Trophoblast cell (in vitro differentiated cells and primary cell): ENCODE results near the gene MYO7B.

ENCODE experiments used
- DNase-seq, 2 donors: peaks; one replicate each; pipeline ENCODE4 v3.0.0-alpha.2; 2016
- H2AFZ ChIP-seq: 2 replicates; pipeline ENCODE4 v1.6.1; 2013; ENCODE audit warnings: low read length, moderate library complexity, mild to moderate bottlenecking; ENCODE audit not compliant: insufficient read depth, poor library complexity
- H2AK5ac ChIP-seq: 2 replicates; pipeline ENCODE4 v1.6.1; 2013; ENCODE audit warnings: mild to moderate bottlenecking, low read length
- H2BK120ac ChIP-seq: 2 replicates; pipeline ENCODE4 v1.6.1; 2013; ENCODE audit warnings: low read length, mild to moderate bottlenecking, moderate library complexity; ENCODE audit not compliant: insufficient read depth, poor library complexity
- H2BK12ac ChIP-seq: 2 replicates; pipeline ENCODE4 v1.6.1; 2013; ENCODE audit warnings: mild to moderate bottlenecking, low read length, moderate library complexity
- H2BK5ac ChIP-seq: 2 replicates; pipeline ENCODE4 v1.6.1; 2013; ENCODE audit warnings: low read length, low read depth, moderate library complexity, mild to moderate bottlenecking; ENCODE audit not compliant: poor library complexity
- H3K14ac ChIP-seq: 2 replicates; pipeline ENCODE4 v1.6.1; 2013; ENCODE audit warnings: mild to moderate bottlenecking, low read length
- H3K18ac ChIP-seq: 2 replicates; pipeline ENCODE4 v1.6.1; 2013; ENCODE audit warnings: mild to moderate bottlenecking, low read length
- H3K23ac ChIP-seq: 2 replicates; pipeline ENCODE4 v1.6.1; 2013; ENCODE audit warnings: low read length
- H3K27ac ChIP-seq: 2 replicates; pipeline ENCODE4 v1.5.1; 2013; ENCODE audit warnings: low read depth, mild to moderate bottlenecking, inconsistent platforms, low read length, moderate library complexity
- H3K27me3 ChIP-seq: 2 replicates; pipeline ENCODE4 v1.6.1; 2013; ENCODE audit warnings: inconsistent platforms, mild to moderate bottlenecking, low read length, moderate library complexity; ENCODE audit not compliant: insufficient read depth
- H3K36me3 ChIP-seq, 2 experiments: 1 replicate in 1 of 2; 2 replicates in 1 of 2; pipeline ENCODE4 v1.6.1; 2013; ENCODE audit warnings: low read length in 2 of 2, mild to moderate bottlenecking in 2 of 2, moderate library complexity in 1 of 2; ENCODE audit not compliant: insufficient read depth in 2 of 2, control insufficient read depth in 1 of 2
- H3K4ac ChIP-seq: 2 replicates; pipeline ENCODE4 v1.6.1; 2013; ENCODE audit warnings: low read depth, mild to moderate bottlenecking, low read length, moderate library complexity
- H3K4me1 ChIP-seq, 2 experiments: 1 replicate in 1 of 2; 2 replicates in 1 of 2; pipeline ENCODE4 v1.6.1; 2013; ENCODE audit warnings: low read length in 2 of 2, mild to moderate bottlenecking in 2 of 2, moderate library complexity in 1 of 2; ENCODE audit not compliant: insufficient read depth in 2 of 2, control insufficient read depth in 1 of 2
- H3K4me2 ChIP-seq: 2 replicates; pipeline ENCODE4 v1.6.1; 2013; ENCODE audit warnings: inconsistent platforms, mild to moderate bottlenecking, low read length, moderate library complexity
- H3K4me3 ChIP-seq: 2 replicates; pipeline ENCODE4 v1.5.1; 2013; ENCODE audit warnings: mild to moderate bottlenecking, low read depth, low read length, inconsistent platforms
- H3K79me1 ChIP-seq: one replicate; pipeline ENCODE4 v1.6.1; 2013; ENCODE audit warnings: low read length
- H3K79me2 ChIP-seq: 2 replicates; pipeline ENCODE4 v1.6.1; 2013; ENCODE audit warnings: low read length, mild to moderate bottlenecking; ENCODE audit not compliant: control insufficient read depth, insufficient read depth, poor library complexity
- H3K9ac ChIP-seq: 2 replicates; pipeline ENCODE4 v1.6.1; 2013; ENCODE audit warnings: mild to moderate bottlenecking, low read length
- H3K9me3 ChIP-seq: 2 replicates; pipeline ENCODE4 v1.6.1; 2013; ENCODE audit warnings: low read depth, mild to moderate bottlenecking, control low read depth, inconsistent platforms, low read length; ENCODE audit not compliant: insufficient read depth
- H4K12ac ChIP-seq: 2 replicates; pipeline ENCODE4 v1.6.1; 2013; ENCODE audit warnings: low read depth, mild to moderate bottlenecking, low read length, moderate library complexity
- H4K8ac ChIP-seq: 2 replicates; pipeline ENCODE4 v1.6.1; 2013; ENCODE audit warnings: low read depth, mild to moderate bottlenecking, low read length, moderate library complexity
- H4K91ac ChIP-seq: one replicate; pipeline ENCODE4 v1.6.1; 2013; ENCODE audit warnings: low read depth, mild to moderate bottlenecking, low read length, moderate library complexity
- WGBS: extraction: QIAGEN DNeasy Blood & Tissue Kit; methylation state at CpG from one replicate; pipeline ENCODE4 v1.1.7; 2013; ENCODE audit warnings: missing lambda C conversion rate; ENCODE audit not compliant: insufficient read length, insufficient coverage; ENCODE audit errors: extremely low coverage; 5-methylcytosine and 5-hydroxymethylcytosine counted together

MYO7B gene

GRCh38 chr2:127566576-127566975 is 31.1 kb downstream of the MYO7B start:
- no peak overlapping the region for H3K9ac ChIP-seq
- no peak overlapping the region for H3K14ac ChIP-seq
- H3K4me1 ChIP-seq: peaks cover 0 to 4% of the 10 kb centered on the region in 2 experiments
- H2AK5ac ChIP-seq: no peak overlapping the region
- no peak overlapping the region for H4K12ac ChIP-seq
- H3K79me2 ChIP-seq: no peaks in the 10 kb centered on the region
- DNase-seq: no peak
- H3K9me3 ChIP-seq: peaks cover 3% of the 10 kb centered on the region
- H3K4me3 ChIP-seq: no peak overlapping the region
- H2AFZ ChIP-seq: no peak overlapping the region
- H3K79me1 ChIP-seq: peaks cover 2% of the 10 kb centered on the region
- H3K27ac ChIP-seq: no peak overlapping the region
- no peak overlapping the region for H3K4ac ChIP-seq
- H3K23ac ChIP-seq: no peak overlapping the region
- no peak overlapping the region for H2BK120ac ChIP-seq
- H4K91ac ChIP-seq: no peak overlapping the region
- H2BK12ac ChIP-seq: no peak overlapping the region
- H3K27me3 ChIP-seq: no peaks in the 10 kb centered on the region
- H2BK5ac ChIP-seq: no peak overlapping the region
- no peak overlapping the region for H4K8ac ChIP-seq
- no CpG with 5 or more reads among the region's 10 CpGs for WGBS
- H3K36me3 ChIP-seq: no peaks in the 10 kb centered on the region
- H3K4me2 ChIP-seq: no peak overlapping the region
- H3K18ac ChIP-seq: no peak overlapping the region

- whole genome bisulfite sequencing: no CpG with 5 or more reads among the region's 5 CpGs
- no peak overlapping the region for H3K23ac ChIP-seq
- no peak overlapping the region for H2AK5ac ChIP-seq
- peaks cover 3% of the 10 kb centered on the region for H3K9me3 ChIP-seq
- H4K91ac ChIP-seq: no peak overlapping the region
- H3K79me1 ChIP-seq: peaks cover 2% of the 10 kb centered on the region
- no peak overlapping the region for H3K4me3 ChIP-seq
- no peak overlapping the region for H3K14ac ChIP-seq
- no peak overlapping the region for H4K8ac ChIP-seq
- H2BK12ac ChIP-seq: no peak overlapping the region
- H3K4me2 ChIP-seq: no peak overlapping the region
- H3K36me3 ChIP-seq: no peaks in the 10 kb centered on the region
- H2BK120ac ChIP-seq: no peak overlapping the region
- H2AFZ ChIP-seq: no peak overlapping the region
- no peak overlapping the region for H3K27ac ChIP-seq
- no peak overlapping the region for H3K9ac ChIP-seq
- H3K27me3 ChIP-seq: no peaks in the 10 kb centered on the region
- H3K4ac ChIP-seq: no peak overlapping the region
- H3K18ac ChIP-seq: no peak overlapping the region
- H2BK5ac ChIP-seq: no peak overlapping the region
- H3K79me2 ChIP-seq: no peaks in the 10 kb centered on the region
- peaks cover 0 to 4% of the 10 kb centered on the region in 2 experiments for H3K4me1 ChIP-seq
- no peak overlapping the region for H4K12ac ChIP-seq
- no peak for DNase-seq
These were observed 31.9 kb downstream of the MYO7B start for GRCh38 chr2:127567351-127567854.

GRCh38 chr2:127568128-127568527 is 32.6 kb downstream of the MYO7B start:
- H2AK5ac ChIP-seq: no peak overlapping the region
- H3K4me3 ChIP-seq: no peak overlapping the region
- H2BK12ac ChIP-seq: no peak overlapping the region
- no peak overlapping the region for H2AFZ ChIP-seq
- H3K27ac ChIP-seq: no peak overlapping the region
- no peak overlapping the region for H4K12ac ChIP-seq
- H3K79me2 ChIP-seq: no peaks in the 10 kb centered on the region
- H3K79me1 ChIP-seq: peaks cover 2% of the 10 kb centered on the region
- no peak overlapping the region for H3K9ac ChIP-seq
- H3K18ac ChIP-seq: no peak overlapping the region
- peaks cover 0 to 4% of the 10 kb centered on the region in 2 experiments for H3K4me1 ChIP-seq
- DNase-seq: no peak
- peak overlapping the region; percentile 26 for H4K91ac ChIP-seq
- H3K4ac ChIP-seq: no peak overlapping the region
- no peak overlapping the region for H4K8ac ChIP-seq
- H3K23ac ChIP-seq: no peak overlapping the region
- H3K9me3 ChIP-seq: peaks cover 3% of the 10 kb centered on the region
- H2BK120ac ChIP-seq: no peak overlapping the region
- WGBS: no CpG with 5 or more reads among the region's 6 CpGs
- H2BK5ac ChIP-seq: no peak overlapping the region
- H3K14ac ChIP-seq: no peak overlapping the region
- no peaks in the 10 kb centered on the region for H3K27me3 ChIP-seq
- H3K4me2 ChIP-seq: no peak overlapping the region
- H3K36me3 ChIP-seq: no peaks in the 10 kb centered on the region

GRCh38 chr2:127569666-127570065 is 34.2 kb downstream of the MYO7B start:
- no peak overlapping the region for H3K9ac ChIP-seq
- no peak overlapping the region for H3K14ac ChIP-seq
- no peaks in the 10 kb centered on the region for H3K27me3 ChIP-seq
- no peak overlapping the region for H4K8ac ChIP-seq
- no CpG with 5 or more reads among the region's 6 CpGs for WGBS
- H3K23ac ChIP-seq: no peak overlapping the region
- H2BK5ac ChIP-seq: no peak overlapping the region
- H3K4me2 ChIP-seq: no peak overlapping the region
- no peak overlapping the region for H2AFZ ChIP-seq
- H4K91ac ChIP-seq: peak overlapping the region; percentile 58
- H3K18ac ChIP-seq: no peak overlapping the region
- DNase-seq: no peak
- H3K9me3 ChIP-seq: peaks cover 3% of the 10 kb centered on the region
- H3K36me3 ChIP-seq: no peaks in the 10 kb centered on the region
- no peak overlapping the region for H3K4ac ChIP-seq
- no peak overlapping the region for H3K27ac ChIP-seq
- H3K79me2 ChIP-seq: no peaks in the 10 kb centered on the region
- H3K4me1 ChIP-seq: peaks cover 0 to 4% of the 10 kb centered on the region in 2 experiments
- no peak overlapping the region for H2BK12ac ChIP-seq
- no peak overlapping the region for H2AK5ac ChIP-seq
- H3K79me1 ChIP-seq: peaks cover 2% of the 10 kb centered on the region
- no peak overlapping the region for H2BK120ac ChIP-seq
- H4K12ac ChIP-seq: no peak overlapping the region
- no peak overlapping the region for H3K4me3 ChIP-seq
